HG03280 (cell line): ENCODE data around the gene HELZ.
"Not testable (repeated sequence)": the region's sequence is repeated elsewhere in the genome, so short reads cannot be mapped to it uniquely, and the experiment has no call there.

ENCODE experiments used
- ATAC-seq: cut with Tn5 transposase; IDR thresholded peaks from one replicate; pipeline ENCODE4 v1.9.1; 2021; ENCODE audit warnings: mild to moderate bottlenecking, moderate library complexity; ENCODE audit not compliant: unreplicated experiment

HELZ gene

DNA sequence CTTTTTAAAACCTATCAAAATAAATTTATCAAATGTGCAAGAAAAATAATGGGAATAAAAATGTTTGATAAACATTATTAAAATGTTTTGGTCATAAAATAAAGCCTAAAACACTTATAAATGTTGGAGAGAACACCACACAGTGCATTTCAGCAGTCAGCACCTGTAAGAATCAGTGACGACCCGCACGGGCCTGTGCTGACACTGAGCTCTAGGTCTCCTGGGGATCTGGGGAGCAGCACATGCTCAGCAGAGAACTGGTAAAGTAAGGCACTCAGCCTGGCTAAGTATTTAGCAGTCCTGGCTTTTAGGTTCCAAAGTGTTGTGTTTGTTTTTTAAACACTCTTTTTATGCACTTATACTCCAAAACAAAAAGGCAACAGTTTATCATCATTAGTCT, 46.9 kb downstream of the HELZ start:
- ATAC-seq = no peak

DNA sequence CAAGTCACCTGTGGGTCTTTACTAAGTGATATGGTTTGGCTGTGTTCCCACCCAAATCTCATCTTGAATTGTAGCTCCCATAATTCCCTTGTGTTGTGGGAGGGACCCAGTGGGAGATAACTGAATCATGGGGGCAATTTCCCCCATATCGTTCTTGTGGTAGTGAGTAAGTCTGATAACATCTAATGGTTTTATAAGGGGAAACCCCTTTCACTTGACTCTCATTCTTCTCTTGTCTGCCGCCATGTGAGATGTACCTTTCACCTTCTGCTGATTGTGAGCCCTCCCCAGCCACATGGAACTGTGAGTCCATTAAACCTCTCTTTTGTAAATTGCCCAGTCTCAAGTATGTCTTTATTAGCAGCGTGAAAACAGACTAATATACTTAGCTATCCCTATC, 48.0 kb downstream of the HELZ start:
- ATAC-seq = not testable (repeated sequence)

DNA sequence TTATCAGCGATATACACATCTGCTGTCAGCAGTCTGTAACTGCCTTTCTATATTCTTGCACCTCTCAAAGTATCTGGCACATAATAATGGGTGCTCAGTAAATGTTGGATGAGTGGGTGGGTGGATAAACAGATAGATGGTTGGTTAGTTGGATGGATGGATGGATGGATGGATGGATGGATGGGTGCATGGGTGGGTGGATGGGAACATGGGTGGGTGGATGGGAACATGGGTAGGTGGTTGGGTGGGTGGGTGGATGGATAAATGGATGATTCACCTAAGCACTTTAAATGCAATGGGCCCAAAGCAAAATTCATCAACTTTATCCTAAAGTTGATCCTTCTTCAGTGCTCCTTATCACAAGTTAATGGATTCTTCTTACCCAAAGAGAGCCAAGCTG, 48.6 kb downstream of the HELZ start:
- no peak for ATAC-seq

DNA sequence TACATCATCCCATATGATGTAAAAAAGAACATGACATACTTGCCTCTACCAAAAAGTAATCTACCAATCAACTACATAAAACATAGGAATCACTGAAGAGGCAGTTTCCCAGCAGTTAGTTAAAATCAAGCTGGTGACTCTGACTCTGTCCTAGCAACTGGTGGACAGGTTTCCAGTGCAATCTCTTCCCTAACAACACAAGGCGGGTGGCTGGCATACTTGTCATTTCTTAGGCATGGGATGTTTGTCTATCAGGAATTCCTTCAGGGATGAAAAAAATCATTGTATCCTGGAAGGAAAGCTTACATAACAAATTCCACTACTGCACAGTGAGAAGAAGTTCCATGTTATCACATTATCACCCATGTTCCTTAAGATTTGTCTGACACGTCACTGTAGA, 50.9 kb downstream of the HELZ start:
- ATAC-seq = no peak

DNA sequence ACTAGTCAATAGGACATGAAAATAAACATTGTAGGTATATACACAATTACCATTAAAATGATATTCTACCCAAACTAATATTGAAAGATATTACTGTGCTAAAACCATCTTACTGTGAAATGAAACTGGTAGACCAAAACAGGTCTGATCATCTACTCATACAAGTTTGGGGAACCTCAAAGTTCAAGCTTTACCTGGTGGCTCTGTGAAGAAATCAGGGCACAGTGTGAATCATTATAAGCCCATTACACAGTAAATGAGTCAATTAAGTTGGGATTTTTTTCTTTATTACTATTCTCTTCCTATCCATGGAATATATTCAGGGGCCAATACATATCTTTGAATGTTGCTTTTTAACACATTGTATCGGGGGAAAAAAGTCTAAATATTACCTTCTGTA, 57.1 kb downstream of the HELZ start:
- ATAC-seq = no peak

DNA sequence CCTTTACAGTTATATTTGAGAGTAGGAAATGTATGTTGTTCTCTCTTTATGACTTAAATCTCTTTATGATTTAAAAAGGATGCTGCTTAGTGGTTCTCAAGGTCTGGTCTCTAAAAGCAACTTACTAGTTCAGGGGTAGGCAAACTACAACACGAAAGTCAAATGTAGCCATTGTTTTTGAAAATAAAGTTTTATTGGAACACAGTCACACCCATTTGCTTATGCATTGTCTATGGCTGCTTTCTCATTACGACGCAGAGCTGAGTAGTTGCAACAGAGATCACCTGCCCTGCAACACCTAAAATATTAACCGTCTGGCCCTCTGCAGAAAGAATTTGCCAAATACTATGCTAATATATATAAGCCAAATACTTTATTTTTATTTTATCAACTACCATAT, 58.2 kb downstream of the HELZ start:
- no peak for ATAC-seq

DNA sequence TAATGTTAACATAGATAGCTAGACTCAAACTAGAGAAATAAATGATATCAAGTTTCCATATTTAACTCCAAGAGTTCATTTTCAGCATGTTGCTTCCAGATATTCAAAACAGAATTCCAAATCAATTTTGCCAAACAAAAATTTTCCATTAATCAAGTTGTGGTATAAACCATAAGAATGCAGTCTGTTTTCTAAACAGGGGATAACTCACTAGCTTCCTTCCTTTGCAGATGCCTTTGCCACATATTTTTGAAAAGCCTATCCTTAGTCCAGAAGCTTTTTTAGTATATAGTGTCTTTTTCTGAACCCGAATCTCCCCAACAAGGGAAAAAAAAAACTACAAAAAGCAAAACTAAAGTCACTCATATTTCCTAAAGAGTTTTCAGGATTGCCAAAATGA, 61.5 kb downstream of the HELZ start:
- ATAC-seq = no peak

DNA sequence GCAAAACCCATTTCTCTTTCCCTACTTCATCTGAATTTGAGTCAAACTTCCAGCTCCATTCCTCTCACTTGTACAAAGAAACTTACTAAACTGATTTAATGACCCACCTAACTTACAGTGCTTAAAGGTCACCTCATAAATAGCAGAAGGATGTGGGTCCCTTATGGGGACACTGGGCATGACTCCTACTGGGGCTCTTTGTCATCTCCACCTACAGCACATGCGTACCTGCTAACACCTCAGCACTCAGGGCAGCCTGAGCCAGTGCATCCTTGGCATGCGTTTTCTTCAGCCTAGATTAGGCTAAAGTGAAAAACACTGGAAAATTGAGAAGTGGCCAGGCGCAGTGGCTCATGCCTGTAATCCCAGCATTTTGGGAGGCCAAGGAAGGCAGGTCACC, 63.2 kb downstream of the HELZ start:
- ATAC-seq = no peak

DNA sequence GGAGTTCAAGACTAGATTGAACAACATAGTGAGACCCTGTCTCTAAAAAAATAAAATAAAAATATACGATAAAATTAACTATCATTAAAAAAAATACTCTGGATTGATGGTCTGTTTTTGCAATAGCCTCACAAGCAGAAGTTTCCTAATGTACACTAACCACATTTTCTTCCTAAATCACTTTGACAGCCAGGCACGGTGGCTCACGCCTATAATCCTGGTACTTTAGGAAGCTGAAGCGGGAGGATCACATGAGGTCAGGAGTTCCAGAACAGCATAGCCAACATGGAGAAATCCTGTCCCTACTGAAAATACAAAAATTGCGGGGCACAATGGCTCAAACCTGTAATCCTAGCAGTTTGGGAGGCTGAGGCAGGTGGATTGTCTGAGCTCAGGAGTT, 64.7 kb downstream of the HELZ start:
- ATAC-seq = no peak

DNA sequence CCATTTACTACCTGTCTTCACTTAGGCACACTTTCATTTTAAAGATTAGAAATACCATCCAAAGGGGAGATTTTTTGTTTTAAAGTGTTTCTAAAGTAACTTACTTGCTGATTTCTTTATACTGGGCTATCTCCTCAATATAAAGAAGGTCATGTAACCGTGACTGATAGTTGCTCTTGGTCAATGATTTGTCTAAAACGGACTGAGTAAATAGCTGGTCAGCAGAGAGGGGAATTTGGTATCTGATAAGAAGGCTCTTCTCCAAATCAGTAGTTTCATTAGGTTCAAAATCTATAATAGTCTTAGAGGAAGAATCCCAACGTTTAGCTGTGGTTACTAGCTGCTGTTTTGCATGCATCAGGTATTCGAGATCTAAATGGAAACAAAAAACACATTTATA, 66.4 kb downstream of the HELZ start:
- no peak for ATAC-seq

DNA sequence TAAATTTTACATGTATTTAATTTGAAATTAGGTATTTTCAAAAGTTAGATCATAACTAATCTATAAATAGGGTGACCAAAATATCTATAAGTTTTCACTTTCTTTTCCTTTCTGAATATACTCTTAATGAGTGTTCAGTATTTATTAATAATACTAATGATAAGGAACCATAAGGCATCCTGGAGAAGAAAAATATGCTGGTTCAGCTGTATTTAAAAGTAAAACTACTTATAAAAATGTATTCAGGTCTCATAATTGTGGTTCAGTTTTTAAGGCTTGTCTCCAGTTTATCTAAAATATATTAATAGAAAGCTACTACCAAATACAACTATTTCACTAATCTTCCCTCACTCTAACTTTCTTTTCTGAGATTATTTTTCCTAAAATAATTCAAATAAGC, 67.3 kb downstream of the HELZ start:
- ATAC-seq = no peak

DNA sequence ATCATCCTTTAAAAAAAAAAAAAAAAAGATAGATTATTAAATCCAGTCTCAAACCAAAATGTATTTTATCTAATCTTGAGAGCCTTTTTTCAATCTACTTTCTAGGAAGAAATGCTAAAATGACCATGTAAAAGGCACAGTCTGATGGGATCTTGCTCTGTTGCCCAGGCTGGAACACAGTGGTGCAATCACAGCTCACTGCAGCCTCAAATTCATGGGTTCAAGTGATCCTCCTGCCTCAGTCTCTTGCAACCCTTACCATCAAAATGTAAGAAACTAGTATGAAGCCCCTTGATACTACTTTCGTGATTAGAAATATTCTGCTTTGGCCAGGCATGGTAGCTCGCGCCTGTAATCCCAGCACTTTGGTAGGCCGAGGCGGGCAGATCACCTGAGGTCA, 70.8 kb downstream of the HELZ start:
- ATAC-seq = no peak

DNA sequence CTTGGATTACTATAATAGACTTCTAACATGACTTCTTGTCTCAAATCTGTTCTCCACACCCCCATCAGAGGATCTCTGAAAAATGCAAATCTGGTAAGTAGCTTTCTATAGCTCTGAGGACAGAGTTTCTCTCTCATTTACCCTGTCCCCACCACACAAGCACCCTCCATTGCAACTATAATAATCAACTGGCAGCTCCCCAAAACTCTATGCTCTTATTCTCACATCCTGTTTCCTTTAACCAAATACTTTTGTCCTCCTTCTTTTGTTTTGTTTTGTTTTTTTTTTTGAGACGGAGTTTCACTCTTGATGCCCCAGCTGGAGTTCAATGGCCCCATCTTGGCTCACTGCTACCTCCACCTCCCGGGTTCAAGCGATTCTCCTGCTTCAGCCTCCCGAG, 73.4 kb downstream of the HELZ start:
- peak; percentile 97 for ATAC-seq

DNA sequence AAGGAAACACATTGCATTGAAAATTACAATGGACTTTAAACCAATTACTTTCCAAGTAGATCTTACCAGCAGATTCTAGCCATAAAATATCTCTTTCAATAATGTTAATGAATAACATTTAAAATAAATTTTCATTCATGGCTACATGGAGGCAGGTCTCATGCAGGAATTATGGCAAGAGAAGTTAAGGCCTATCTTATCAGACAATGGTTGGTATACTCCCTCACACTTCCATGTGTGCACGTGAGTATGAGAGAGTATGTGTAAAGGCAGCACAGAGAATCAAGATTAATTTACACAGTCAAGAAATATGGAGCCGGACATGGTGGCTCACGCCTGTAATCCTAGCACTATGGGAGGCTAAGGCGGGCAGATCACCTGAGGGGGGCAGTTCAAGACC, 76.5 kb downstream of the HELZ start:
- no peak for ATAC-seq

DNA sequence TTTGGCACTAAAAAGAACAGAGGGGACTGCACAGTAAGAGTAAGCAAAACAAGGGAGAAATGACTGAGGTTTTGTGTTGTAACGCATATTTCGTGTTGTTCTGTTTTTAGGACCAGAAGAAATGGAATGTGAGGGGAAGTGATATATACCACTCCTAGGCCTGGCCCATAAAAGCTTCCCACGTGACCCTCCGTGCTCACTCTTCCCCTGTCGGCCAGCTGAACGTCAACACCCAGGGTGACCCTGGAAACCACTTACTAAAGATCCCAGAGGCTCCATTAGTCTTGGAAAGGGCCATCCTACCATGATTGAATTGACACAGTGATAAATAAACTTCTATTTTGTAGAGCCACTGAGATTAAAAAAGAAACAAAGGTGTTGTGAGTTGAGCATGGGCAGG, 79.8 kb downstream of the HELZ start:
- no peak for ATAC-seq

DNA sequence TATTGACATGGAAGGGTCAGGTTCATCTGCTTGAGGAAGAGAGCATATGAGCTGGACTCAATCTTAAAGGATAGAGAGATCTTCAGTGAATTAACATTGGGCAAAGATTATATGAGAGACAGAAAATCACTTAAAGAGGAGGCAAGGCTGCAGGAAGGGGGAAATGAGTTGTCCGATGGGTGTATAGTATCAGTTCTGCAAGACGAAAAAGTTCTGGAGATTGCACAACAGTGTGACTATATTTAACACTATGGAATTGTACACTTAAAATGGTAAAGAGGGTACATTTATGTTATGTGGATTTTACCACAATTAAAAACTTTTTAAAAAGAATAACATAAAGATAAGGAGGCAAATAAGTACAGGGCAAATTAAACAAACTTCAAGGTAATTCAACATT, 80.7 kb downstream of the HELZ start:
- ATAC-seq = no peak

DNA sequence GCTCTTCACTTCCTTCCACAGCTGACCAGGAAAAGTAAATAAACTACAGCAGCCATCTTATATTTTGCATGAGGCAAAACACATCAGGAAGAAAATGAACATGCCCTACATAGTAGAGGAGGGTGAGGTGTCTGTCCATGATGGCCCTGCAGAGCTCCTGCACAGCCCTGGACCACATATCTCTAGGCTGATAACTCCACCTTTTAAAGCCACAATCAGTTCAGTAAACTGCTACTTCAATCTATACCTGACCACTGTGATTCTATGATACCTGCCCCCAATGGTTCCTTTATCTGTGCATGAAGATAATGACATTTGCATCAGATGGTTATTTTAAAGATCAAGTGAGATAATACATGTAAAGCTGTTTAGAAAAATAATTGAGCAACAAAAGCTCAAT, 82.2 kb downstream of the HELZ start:
- no peak for ATAC-seq

DNA sequence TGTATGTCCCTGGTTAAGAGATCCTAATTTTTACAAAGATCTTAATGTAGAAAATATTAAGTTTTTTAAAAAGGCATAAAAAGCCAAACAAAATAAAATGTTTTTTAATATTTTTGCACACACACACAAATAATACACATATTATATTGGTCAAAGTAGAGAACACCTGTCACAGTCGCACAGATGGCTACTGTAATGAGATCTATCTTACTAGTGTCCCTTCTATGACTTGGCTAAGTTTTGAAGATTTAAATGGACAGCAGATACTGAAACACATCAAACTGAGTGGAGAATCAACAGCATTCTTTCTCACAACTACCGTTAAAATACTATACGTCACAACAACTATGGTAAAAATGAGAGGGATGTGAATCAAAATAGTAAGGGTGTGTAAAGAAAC, 83.4 kb downstream of the HELZ start:
- no peak for ATAC-seq

DNA sequence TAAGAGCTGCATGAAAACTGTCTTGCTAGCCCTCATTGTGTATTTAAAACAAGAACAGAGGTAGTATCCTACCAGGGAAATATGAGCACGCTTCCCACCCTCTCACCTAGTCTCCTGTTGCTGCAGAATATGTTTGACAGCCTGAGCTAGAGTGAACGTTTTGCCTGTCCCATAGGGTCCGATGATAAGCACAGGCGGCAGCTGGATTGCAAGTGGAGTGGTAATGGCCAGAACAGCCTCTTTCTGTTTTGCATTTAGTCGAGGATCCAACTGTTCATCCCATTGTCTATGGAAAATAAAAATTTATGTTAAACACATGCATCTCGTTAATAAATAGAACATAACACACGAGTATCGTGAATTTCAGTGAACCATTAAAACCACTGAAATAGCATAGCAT, 84.2 kb downstream of the HELZ start:
- ATAC-seq = no peak

DNA sequence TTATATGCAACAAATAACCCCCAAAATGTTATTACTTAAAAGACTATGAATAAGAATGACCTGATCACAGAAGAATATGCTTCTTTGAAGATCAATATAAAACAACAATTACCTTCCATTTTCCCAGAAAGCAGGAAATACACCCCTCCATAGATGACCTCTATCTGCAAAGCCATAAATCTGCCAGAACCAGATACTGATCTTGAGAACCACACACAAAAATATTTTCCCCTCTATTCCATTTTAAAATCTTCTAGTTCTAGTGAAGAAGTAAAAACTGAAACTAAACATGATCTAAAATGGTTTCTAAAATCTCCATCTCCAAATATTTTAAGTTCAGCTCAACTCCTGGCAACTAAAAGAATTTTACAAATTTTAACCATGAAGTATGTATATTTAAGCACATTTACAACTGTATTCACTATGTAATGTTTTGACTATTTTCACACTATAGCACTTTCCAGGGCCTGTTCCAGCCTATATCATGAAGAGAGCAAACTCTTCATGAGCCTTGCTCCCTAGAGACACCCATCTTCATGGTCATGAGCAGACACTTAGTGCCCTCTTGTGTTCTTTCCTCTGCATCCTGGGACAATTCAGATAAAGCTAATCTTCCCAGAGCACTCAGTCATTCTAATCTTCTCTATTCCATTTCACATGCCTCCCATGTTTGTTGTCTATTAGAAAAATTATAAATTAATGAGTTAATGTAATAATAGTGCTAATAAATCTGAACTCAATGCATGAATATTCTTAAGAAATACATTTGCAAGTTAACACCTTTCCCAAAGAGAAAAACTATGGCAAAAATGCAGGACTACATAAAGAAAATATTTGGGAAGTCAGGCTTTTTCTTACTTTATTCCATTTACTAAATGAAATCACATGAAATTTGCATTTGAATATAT, 87.0 kb downstream of the HELZ start:
- ATAC-seq = no peak

DNA sequence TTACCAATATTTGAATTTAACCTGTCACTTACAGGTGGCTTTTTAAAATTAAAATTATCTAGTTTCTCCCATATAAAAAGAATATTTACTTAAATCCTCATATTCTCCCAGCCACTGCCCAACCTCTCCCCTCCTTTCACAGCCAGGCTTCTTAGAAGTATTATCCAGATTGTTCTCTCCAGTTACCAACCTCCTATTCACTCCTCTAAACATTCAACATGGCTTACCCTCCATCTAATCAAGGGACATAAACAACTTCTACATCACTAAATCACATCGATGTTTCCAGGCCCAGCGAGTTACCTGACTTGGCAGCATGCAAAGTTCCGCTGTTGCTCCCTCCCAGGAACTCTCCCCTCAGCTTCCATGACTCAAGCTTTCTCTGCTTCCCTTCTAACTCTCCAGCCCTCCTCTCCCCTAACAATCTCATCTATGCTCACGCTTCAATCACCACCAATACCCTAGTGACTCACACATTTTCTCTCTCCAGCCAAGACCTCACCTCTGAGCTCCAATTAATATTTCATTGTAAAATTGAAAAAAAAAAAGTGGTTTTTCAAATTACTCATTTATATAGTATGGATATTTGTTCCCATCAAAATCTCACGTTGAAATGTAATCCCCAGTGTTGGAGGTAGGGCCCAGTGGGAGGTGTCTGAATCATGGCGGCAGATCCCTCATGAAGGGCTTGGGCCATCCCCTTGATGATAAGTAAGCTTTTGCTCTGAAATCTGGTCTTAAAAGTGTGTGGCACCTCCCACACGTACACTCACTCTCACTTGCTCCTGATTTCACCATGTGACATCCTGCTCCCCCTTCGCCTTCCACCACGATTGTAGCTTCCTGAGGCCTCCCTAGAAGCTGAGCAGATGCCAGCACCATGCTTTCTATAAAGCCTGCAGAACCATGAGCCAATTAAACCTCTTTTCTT, 88.5 kb downstream of the HELZ start:
- ATAC-seq = no peak

DNA sequence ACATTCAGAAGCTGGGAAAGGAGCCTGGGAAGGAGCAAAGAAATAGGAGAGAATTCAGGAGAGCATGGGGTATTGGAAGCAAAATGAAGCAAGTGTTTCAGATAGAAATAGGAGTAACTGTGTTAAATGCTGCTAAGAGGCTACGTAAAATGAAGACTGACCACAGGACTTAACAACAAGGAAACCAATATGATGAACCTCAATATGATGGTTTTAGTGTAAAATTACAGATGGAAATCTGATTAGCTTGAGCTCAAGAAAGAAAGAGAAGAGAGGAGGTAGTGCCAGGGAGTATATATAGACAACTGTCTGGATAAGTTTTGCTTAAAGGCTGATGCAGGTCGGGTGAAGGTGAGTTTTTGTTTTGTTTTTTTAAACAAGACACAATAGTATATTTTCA, 92.2 kb downstream of the HELZ start:
- ATAC-seq = no peak
